HG03457 (cell line): Measurements from ENCODE around the gene IRF2BP2.

ENCODE experiments used
- ATAC-seq: cut with Tn5 transposase; IDR thresholded peaks from one replicate; pipeline ENCODE4 v1.9.1; 2021; ENCODE audit warnings: moderate number of reproducible peaks; ENCODE audit not compliant: unreplicated experiment

IRF2BP2 gene

DNA sequence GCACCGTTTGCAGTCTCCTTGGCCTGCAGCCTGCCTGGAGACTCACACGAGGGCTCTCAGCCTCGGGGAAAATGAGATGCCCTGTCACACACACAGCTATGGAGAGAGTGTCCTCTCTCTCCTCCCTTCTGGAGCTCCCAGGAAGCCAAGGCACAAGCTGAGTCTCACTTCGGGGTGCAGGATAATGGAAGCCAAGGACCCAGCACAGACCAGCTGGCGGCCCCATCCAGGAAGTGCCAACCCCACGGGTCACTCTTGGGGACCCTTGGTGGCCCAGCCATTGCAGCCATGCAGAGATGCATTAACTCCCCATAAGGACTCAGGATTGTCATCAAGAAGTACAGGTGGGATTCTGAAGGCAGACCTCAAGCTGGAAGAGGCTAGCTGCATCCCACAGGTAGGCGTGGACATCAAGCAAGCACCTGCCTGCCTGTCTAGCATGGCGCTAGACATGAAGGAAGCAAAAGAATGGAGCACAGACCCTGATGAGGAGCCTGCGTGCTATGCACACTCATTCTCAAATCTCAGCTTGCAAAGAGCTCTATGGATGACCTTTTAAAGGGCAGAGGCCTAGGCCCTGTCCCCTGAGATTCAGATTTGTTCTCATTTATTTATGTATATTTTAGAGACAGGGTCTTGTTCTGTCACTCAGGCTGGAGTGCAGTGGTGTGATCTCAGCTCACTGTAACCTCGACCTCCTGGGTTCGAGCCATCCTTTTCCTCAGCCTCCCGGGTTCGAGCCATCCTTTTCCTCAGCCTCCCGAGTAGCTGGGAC, 49.9 kb downstream of the IRF2BP2 start:
- ATAC-seq, result no peak

DNA sequence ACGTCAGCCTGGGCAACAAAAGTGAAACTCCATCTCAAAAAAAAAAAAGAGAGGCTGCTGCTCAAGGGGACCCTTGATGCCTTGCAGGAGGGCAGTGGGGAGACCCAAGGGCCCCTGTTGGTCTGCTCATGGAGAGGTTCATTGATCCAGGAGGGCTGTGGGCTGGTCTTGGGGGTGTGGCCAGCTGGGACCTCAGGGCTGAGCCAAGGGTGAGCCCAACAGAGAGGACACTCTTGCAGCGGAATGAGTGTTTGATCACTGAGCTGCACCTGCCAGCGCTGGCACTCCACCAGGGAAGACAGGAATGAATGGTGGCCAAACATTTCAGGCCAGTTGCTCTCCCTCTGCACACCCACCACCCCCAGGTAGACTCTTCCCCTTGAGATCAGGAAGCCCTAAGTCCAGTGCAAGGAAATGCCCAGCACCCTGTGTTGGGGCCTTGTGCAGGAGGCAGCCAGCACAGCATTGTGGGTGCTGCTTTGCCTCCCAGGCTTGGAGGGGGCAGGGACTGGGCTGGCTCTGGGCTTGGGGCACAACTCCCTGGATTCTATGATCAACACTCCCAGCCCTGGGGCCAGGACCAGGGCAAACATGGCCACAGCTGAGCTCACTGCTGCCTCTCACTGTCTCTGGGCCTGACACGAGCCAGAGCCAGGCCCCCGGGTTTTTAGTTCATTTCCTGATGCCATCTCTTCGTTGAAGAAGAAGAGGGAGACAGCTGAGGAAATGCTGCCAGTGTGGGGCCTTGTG, 50.7 kb downstream of the IRF2BP2 start:
- ATAC-seq, result no peak

DNA sequence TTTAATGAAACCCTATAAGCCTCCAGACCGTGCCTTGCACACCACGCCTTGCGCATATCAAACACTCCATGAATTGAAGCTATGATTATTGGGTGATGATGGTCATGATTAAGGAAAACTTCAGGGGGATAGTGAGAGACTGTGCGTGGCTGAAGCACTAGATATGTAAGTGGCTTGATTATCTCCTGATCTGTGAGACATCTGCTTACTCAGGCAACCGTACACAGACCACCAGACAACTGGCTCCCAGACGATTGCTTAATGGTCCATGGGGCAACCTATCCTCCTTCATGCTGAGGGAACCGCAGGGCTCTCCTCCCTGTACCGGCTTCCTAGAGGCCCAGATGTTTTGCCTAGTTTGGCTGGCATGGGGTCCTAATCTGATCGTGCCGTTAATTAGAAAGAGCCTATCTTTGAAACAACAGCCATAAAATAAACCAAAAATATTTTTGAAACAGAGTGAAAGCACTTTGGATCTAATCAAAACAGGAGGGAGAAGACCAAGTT, 51.6 kb downstream of the IRF2BP2 start:
- ATAC-seq, result no peak

DNA sequence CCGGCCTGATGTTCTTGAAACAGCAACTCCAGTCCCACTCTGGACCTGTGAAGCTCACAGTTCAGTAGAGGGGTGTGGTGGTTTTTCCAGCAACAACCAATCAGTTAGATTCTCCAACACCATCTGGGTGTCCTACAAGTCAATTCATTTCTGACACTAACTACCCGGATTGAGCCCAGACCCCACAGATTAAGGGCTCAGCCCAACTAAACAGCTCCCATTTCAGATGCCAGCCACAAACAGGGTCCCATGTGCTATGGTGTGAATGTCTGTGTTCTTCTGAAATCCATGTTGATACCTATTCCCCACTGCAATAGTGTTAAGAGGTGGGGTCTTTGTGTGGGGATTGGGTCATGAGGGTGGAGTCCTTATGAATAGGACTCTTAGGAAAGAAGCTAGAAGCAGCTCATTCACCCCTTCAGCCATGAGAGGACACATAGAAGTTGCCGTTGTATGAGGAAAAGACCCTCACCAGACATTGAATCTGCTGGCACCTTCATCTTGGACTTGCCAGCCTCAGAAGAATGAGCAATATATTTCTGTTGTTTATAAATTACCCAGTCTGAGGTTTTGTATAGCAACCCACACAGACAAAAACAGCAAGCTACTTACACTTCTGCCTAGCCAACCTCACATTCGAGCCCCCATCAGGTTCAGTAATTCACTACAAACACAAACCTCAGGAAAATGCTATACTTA, 53.6 kb downstream of the IRF2BP2 start:
- no peak for ATAC-seq

DNA sequence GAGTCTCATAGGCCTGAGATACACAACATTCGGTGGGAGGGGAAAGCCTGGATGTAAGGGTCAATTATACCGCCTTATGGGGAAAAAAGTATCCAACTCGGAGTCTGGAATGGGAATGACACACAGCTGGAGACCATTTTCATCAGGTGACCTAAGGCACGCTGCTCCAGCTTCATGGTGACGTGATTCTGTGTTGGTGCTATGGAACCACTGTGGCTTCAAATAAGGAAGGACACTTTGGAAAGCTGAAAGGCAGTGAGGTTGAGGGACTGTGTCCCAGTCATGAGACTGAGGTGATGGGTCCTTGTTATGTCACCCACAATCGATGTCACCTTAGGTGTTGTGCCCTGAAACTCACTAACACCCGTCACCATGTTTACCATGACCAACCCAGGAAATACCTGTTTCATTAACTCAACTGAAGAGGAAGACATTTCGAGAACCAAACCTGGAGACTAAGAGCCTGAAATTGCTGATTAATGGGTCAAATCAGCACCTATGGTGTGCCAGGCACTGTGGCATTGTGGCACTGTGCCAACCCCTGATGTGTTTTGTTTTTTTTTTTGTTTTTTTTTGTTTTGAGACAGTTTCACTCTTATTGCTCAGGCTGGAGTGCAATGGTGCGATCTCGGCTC, 54.5 kb downstream of the IRF2BP2 start:
- ATAC-seq, result no peak

DNA sequence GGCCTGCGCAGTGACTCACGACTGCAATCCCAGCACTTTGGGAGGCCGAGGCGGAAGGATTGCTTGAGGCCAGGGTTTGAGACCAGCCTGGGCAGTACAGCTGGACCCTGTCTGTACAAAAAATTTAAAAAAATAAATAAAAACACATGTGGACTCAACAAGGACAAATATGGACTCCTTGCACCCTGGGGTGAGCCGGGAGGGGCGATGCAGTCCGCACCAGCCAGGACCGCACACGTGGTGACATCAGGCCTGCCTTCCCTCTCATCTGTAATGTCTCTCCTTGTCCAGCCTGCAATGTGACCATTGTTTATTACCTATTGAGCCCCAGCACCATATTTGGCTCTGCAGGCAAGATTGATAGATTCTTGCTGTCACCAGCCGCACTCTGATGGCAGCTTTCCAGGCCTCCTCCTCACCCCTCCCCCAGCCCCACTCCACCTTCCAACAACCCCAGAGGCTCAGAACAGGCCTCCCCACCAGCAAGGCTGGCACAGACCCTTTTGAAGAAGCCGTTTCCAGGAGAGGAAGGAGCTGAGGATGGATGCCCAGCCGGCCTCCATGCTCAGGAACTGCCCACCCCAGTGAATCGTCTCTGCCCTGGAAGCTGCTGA, 55.2 kb downstream of the IRF2BP2 start:
- no peak for ATAC-seq
